ENCODE measurements around the gene EPAS1.

DNA sequence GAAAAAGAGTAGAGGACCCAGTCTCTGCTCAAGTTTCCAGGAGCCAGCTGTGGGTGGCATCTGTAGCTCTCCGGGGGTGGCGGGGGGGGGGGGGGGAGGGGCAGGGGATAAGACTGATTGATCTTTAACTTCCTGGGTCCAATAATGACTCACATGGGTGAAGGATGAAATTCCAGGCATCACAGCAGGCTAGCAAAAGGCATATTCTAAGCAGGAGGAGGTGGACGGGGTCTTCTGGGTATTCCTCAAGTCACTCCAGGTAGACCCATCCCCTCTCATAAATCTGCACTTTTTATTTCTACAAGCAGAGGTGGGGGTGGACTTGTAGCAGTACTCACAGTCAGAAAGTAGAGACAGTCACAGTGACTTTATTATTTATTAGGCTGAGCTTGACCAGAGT is 96.7 kb downstream of the EPAS1 start:
- TF ChIP-seq POLR2AphosphoS5 (IDR thresholded peaks at IDR 0.05) = no peak
- no peak for TF ChIP-seq CTCF (IDR thresholded peaks at IDR 0.05)

All from transverse colon (tissue), 4 donors.